HUDEP-2 (cell line): ENCODE results near the gene MSL2.
"Not testable (repeated sequence)": the region's sequence is repeated elsewhere in the genome, so short reads cannot be mapped to it uniquely, and the experiment has no call there.

Experiments used
- DNase-seq, 76 experiments: peaks; one replicate each; lab custom pipeline; 2025; ENCODE audit not compliant: unreplicated experiment in 76 of 76; lab: John Stamatoyannopoulos, UW

Gene MSL2

GRCh38 chr3:136193278-136194054 is 2.7 kb downstream of the MSL2 start:
- peak in 3 of 76 experiments; percentile 3 to 12 (median 7) for DNase-seq

DNA sequence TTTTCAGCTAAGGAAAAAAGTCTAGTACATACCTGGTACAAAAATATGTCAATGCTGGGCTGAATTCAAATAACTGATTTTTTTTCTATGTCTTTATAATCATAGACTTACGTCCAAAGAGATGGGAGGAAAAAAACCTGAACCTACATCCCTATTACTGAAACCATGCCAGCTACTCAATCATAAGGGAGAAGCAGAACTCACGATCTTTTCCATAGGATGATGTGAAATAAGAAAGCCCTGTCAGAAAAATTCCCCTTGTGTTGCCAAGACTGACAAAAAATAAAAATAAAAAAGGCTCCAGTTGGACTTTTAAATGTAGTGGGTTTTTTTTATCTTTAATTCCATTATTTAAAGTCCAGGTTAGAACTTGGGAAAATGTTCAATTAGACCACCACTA is 3.3 kb downstream of the MSL2 start:
- no peak for DNase-seq

DNA sequence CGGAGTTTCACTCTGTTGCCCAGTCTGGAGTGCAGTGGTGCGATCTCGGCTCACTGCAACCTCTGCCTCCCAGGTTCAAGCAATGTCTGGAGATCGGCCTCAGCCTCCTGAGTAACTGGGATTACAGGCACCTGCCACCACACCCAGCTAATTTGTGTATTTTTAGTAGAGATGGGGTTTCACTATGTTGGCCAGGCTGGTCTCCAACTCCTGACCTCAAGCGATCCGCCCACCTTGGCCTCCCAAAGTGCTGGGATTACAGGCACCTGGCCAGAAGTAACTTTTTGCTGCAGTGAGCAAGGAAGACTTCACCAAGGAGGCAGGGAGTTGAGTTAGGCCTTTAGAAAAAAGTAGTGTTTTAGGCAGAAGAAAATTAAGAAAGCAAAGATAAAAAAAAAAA is 3.9 kb downstream of the MSL2 start:
- DNase-seq = not testable (repeated sequence)

DNA sequence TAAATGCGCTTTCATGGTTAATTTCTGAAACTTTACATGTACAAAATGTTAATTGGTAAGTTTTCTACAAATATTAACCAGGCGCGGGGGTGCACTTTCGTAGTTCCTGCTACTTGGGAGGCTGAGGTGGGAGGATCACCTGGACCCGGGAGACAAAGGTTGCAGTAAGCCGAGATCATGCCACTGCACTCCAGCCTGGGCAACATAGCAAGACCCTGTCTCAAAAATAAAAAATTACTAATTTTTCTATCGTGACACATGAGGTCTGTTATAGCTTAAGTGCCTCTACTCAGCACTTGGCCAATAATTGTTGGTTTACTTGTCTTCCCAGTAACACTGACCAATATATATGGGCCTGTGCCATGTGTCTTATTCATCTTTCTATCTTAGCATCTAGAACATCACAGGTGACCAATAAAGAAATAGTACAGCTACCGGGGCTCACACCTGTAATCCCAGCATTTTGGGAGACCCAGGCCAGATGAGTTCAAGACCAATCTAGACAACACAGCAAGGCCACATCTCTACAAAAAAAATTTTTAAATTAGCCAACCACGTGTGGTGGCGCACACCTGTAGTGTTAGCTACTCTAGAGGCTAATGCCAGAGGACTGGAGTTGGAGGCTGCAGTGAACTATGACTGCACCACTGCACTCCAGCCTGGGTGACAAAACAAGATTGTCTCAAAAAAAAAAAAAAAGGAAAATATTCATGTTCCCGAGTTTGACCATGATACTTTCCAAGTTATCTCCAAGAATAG is 6.1 kb downstream of the MSL2 start:
- DNase-seq = no peak

GRCh38 chr3:136189043-136189442 is 7.1 kb downstream of the MSL2 start:
- DNase-seq = no peak

DNA sequence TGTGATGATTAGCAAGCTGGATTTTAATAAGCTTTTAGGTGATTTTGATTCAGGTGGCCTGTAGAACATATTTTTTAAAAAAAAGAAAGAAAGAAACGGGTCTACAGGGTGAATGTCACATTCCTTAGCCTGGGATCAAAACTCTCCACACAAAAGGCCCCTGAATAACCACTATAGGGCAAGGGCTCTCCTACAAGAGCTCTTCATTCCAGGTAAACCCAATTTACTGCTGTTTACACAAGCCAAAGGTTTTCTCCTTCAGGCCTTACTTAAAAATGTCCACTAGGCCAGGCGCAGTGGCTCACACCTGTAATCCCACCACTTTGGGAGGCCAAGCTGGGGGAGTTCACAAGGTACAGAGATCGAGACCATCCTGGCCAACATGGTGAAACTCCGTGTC is 8.3 kb downstream of the MSL2 start:
- DNase-seq = no peak

GRCh38 chr3:136186846-136187245 is 9.3 kb downstream of the MSL2 start:
- DNase-seq = no peak

DNA sequence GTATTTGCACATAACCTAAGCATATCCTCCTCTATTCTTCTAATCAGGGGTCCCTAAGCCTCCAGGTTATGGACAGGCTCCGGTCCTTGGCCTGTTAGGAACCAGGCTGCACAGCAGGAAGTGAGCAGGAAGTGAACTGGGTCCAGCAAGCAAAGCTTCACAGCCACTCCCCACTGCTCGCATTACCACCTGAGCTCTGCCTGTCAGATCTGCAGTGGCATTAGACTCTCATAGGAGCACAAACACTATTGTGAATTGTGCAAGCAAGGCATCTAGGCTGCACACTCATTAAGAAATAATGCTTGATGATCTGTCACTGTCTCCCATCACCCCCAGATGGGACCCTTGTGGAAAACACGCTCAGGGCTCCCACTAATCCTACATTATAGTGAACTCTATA is 9.8 kb downstream of the MSL2 start:
- DNase-seq = no peak

- no peak for DNase-seq
Observed at GRCh38 chr3:136184703-136185102, 11.4 kb downstream of the MSL2 start.

DNA sequence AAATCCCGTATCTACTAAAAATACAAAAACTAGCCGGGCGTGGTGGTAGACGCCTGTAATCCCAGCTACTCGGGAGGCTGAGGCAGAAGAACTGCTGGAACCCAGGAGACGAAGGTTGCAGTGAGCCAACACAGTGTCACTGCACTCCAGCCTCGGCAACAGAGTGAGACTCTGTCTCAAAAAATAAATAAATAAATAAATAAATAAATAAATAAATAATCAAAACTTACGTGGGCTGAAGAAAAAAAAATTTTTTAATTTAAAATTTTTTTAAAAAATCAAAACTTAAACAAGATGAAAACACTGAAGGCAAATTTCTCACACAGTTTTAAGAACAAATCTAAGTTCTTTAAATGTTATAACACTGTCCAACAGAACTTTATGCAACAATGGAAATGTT is 14.4 kb downstream of the MSL2 start:
- DNase-seq = no peak

DNA sequence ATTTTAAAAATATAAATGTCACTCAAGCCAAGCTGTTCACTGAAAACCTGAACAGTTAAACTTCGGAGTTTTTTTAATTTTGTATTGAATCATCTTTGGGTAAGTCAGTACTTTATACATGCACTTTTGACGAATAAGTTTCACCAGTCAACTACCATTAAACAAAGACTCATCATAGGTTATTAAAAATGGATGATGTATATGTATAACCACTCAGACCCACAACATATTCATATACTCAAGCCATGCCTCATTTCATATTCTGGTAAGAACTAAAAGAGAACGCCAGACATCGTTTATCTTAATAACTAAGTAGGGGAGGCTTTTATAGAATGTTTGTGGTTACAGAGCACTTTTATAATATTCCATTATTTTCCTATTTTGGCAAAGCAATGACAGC is 18.3 kb downstream of the MSL2 start:
- no peak for DNase-seq

- no peak for DNase-seq
Observed at GRCh38 chr3:136173939-136174490, 22.1 kb downstream of the MSL2 start.

DNA sequence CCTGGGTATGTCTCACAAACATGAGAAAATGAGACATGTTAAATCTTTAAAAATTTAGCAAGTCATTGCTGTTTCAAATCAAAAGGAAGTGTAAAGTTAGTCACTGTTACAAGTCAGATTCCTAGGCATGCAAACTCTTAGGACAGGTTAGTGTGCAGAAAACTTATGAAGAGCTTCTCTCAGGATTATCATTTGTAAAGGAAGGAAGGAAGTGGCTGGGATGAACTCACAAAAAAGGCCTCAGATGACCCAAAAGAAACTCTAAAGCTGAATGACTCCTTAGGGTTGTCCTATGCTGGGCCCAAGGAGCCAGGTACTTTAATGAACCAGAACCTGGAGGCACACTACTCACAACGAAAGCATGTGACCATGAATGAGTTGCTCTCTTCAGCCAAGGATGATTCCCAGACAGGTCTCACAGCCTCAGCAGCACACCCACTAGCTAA is 25.0 kb downstream of the MSL2 start:
- DNase-seq = no peak

GRCh38 chr3:136168236-136168635 is 27.9 kb downstream of the MSL2 start:
- not testable (repeated sequence) for DNase-seq

- DNase-seq = no peak
Observed at GRCh38 chr3:136166507-136166906, 29.6 kb downstream of the MSL2 start.

DNA sequence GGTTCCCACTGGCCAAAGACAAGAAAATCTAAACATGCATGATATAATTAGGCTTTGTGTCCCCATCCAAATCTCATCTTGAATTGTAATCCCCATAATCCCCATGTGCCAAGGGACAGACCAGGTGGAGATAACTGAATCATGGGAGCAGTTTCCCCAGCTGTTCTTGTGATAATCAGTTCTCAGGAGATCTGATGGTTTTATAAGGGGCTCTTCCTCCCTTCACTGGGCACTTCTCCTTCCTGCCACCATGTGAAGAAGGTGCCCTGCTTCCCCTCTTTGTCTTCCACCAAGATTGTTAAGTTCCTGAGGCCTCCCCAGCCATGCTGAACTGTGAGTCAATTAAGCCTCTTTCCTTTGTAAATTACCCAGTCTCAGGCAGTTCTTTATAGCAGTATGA is 32.5 kb downstream of the MSL2 start:
- not testable (repeated sequence) for DNase-seq

GRCh38 chr3:136162322-136162721 is 33.8 kb downstream of the MSL2 start:
- no peak for DNase-seq

DNA sequence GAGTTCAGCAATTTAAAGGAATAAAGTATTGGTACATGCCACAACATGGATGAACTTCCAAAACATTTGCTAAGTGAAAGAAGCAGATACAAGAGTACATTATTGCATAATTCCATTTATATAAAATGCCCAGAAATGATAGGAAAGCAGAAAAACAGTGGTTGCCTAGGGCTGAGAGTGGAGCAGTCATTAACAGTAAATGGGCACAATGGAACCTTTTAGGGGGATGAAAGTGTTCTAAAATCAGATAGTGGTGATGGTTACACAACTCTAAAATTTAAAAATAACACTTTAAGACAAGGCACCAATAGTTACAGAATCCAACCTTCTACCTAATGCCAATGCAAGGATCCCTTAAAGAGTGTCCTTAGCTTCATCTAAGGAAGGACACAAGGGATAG is 34.6 kb downstream of the MSL2 start:
- DNase-seq = no peak

DNA sequence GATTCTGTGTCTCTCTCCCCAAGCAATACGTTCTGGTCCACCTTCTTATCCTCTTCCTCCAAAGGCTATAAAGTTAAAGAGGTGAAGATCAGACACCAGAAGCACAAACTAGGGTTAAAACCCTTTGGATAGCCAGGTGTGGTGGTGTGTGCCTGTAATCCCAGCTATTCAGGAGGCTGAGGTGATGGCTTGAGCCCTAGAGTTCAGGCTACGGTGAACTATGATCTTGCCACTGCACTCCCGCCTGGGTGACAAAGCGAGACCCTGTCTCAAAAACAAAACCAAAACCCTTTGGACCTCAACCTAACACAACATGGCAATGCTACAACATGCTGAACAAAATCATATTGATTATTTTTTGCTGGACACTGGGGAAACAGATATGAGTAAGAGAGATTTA is 43.2 kb downstream of the MSL2 start:
- DNase-seq = no peak

- DNase-seq = no peak
Observed at GRCh38 chr3:136152176-136152843, 43.8 kb downstream of the MSL2 start.

- no peak for DNase-seq
Observed at GRCh38 chr3:136151219-136151618, 44.9 kb downstream of the MSL2 start.
